Measurements from ENCODE around the gene ENOX1. TPM values are rescaled to one million over a fixed set of nuclear protein-coding genes. Genes with fewer than 3 reads are reported as not detected.

Gene ENOX1
- total and polyA plus RNA-seq, 4 donors, result 0.33 to 7.7 (median 1.1) TPM

GRCh38 chr13:43731296-43731695 is 55.5 kb downstream of the ENOX1 start:
- no peak overlapping the region for H3K27ac ChIP-seq (ENCODE audit: low read depth in 1 of 2, low read length in 1 of 2)
- DNase-seq (peak in 1 of 3 donors; percentile 8), ATAC-seq (ENCODE audit: insufficient read depth, low FRiP score) (no peak)
- peaks cover 0 to 27% (median 0%) of the 10 kb centered on the region in 5 donors for H3K4me1 ChIP-seq (ENCODE audit: control insufficient read depth in 5 of 5, insufficient read depth in 5 of 5, low read length in 5 of 5)
- H3K27me3 ChIP-seq (ENCODE audit: control insufficient read depth in 3 of 3, insufficient read depth in 3 of 3, low read length in 2 of 3), result no peaks in the 10 kb centered on the region
- no peaks in the 10 kb centered on the region for H3K36me3 ChIP-seq (ENCODE audit: control insufficient read depth in 4 of 4, insufficient read depth in 4 of 4, low read length in 4 of 4)
- no peak overlapping the region for H3K9ac ChIP-seq (ENCODE audit: insufficient read depth in 1 of 2, low read length in 2 of 2)
- H3K4me3 ChIP-seq, result no peak overlapping the region
- no peaks in the 10 kb centered on the region for H3K9me3 ChIP-seq (ENCODE audit: control insufficient read depth in 4 of 4, insufficient read depth in 3 of 4, low read length in 3 of 4)
- TF ChIP-seq, protein P1, sequence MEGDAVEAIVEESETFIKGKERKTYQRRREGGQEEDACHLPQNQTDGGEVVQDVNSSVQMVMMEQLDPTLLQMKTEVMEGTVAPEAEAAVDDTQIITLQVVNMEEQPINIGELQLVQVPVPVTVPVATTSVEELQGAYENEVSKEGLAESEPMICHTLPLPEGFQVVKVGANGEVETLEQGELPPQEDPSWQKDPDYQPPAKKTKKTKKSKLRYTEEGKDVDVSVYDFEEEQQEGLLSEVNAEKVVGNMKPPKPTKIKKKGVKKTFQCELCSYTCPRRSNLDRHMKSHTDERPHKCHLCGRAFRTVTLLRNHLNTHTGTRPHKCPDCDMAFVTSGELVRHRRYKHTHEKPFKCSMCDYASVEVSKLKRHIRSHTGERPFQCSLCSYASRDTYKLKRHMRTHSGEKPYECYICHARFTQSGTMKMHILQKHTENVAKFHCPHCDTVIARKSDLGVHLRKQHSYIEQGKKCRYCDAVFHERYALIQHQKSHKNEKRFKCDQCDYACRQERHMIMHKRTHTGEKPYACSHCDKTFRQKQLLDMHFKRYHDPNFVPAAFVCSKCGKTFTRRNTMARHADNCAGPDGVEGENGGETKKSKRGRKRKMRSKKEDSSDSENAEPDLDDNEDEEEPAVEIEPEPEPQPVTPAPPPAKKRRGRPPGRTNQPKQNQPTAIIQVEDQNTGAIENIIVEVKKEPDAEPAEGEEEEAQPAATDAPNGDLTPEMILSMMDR (IDR thresholded peaks at IDR 0.05; ENCODE audit: control extremely low read depth, extremely low read depth), result no peak

DNA sequence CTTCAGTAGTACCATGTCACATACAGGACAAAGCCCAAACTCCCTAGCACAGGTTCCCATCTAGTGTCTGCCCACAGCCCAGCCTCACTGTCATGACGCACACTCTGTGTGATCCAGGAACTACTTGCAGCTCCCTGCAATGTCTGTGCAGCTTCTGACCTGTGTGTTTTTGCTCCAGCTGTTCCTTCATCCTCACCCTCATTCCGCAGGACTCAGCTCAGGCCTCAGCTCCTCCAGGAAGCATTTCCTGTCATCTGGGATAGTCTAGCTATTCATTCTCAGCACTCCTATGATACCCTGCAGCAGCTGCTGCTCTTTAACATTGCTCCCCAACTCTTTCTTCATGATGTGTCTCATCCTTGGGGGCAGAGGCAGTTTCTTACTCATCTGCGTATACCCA is 56.1 kb downstream of the ENOX1 start:
- Histone ChIP-seq H3K27ac (ENCODE audit: low read depth in 1 of 2, low read length in 1 of 2) (no peak overlapping the region), H3K4me1 (ENCODE audit: control insufficient read depth in 5 of 5, insufficient read depth in 5 of 5, low read length in 5 of 5) (peaks cover 0 to 27% (median 0%) of the 10 kb centered on the region in 5 donors), H3K36me3 (ENCODE audit: control insufficient read depth in 4 of 4, insufficient read depth in 4 of 4, low read length in 4 of 4) (no peaks in the 10 kb centered on the region), H3K9ac (ENCODE audit: insufficient read depth in 1 of 2, low read length in 2 of 2) (no peak overlapping the region), H3K9me3 (ENCODE audit: control insufficient read depth in 4 of 4, insufficient read depth in 3 of 4, low read length in 3 of 4) (no peaks in the 10 kb centered on the region), H3K4me3 (no peak overlapping the region), H3K27me3 (ENCODE audit: control insufficient read depth in 3 of 3, insufficient read depth in 3 of 3, low read length in 2 of 3) (no peaks in the 10 kb centered on the region)
- no peak for ATAC-seq (ENCODE audit: insufficient read depth, low FRiP score)
- 76 to 83% methylated on average over 3 of the region's 3 CpGs for WGBS, 2 donors
- TF ChIP-seq, protein P1 (IDR thresholded peaks at IDR 0.05; ENCODE audit: control extremely low read depth, extremely low read depth), result no peak
- peak in 1 of 3 donors; percentile 15 for DNase-seq

DNA sequence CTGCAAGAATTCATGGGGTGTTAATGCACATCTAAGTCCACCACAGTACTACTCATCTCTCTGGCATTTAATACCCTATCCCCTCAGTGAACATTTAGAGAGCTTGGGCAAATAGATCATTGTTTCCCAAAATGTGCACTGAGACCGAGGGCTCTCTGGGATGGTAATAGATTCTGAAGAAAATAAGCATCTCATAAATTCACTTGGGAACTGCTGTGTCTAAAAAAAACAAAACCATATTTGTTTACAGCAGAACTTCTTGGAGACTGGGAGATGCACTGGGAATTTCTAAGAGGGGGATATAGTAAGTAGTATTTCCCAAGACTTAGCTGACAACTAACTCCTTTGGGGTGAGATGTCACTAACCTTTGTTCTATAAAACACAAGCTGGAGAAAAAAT is 58.4 kb downstream of the ENOX1 start:
- H3K4me3 ChIP-seq, result no peak overlapping the region
- no peak overlapping the region for H3K27ac ChIP-seq (ENCODE audit: low read depth in 1 of 2, low read length in 1 of 2)
- H3K9ac ChIP-seq (ENCODE audit: insufficient read depth in 1 of 2, low read length in 2 of 2), result no peak overlapping the region
- H3K27me3 ChIP-seq (ENCODE audit: control insufficient read depth in 3 of 3, insufficient read depth in 3 of 3, low read length in 2 of 3), result no peaks in the 10 kb centered on the region
- ATAC-seq (ENCODE audit: insufficient read depth, low FRiP score), result no peak
- H3K4me1 ChIP-seq (ENCODE audit: control insufficient read depth in 5 of 5, insufficient read depth in 5 of 5, low read length in 5 of 5), result peaks cover 0 to 27% (median 0%) of the 10 kb centered on the region in 5 donors
- no peaks in the 10 kb centered on the region for H3K9me3 ChIP-seq (ENCODE audit: control insufficient read depth in 4 of 4, insufficient read depth in 3 of 4, low read length in 3 of 4)
- WGBS, 2 donors, result 71 to 80% methylated on average over 1 of the region's 1 CpG
- H3K36me3 ChIP-seq (ENCODE audit: control insufficient read depth in 4 of 4, insufficient read depth in 4 of 4, low read length in 4 of 4), result no peaks in the 10 kb centered on the region
- TF ChIP-seq, protein P1 (IDR thresholded peaks at IDR 0.05; ENCODE audit: control extremely low read depth, extremely low read depth), result no peak
- peak in 1 of 3 donors; percentile 13 for DNase-seq

GRCh38 chr13:43727856-43728255 is 58.9 kb downstream of the ENOX1 start:
- no peaks in the 10 kb centered on the region for H3K9me3 ChIP-seq (ENCODE audit: control insufficient read depth in 4 of 4, insufficient read depth in 3 of 4, low read length in 3 of 4)
- no peak overlapping the region for H3K27ac ChIP-seq (ENCODE audit: low read depth in 1 of 2, low read length in 1 of 2)
- no peak overlapping the region for H3K9ac ChIP-seq (ENCODE audit: insufficient read depth in 1 of 2, low read length in 2 of 2)
- no peaks in the 10 kb centered on the region for H3K27me3 ChIP-seq (ENCODE audit: control insufficient read depth in 3 of 3, insufficient read depth in 3 of 3, low read length in 2 of 3)
- TF ChIP-seq, protein P1 (IDR thresholded peaks at IDR 0.05; ENCODE audit: control extremely low read depth, extremely low read depth), result no peak
- peaks cover 0 to 27% (median 0%) of the 10 kb centered on the region in 5 donors for H3K4me1 ChIP-seq (ENCODE audit: control insufficient read depth in 5 of 5, insufficient read depth in 5 of 5, low read length in 5 of 5)
- no peak overlapping the region for H3K4me3 ChIP-seq
- no peak for DNase-seq
- no peak for ATAC-seq (ENCODE audit: insufficient read depth, low FRiP score)
- no peaks in the 10 kb centered on the region for H3K36me3 ChIP-seq (ENCODE audit: control insufficient read depth in 4 of 4, insufficient read depth in 4 of 4, low read length in 4 of 4)
- WGBS, 2 donors, result 66 to 78% methylated on average over 1 of the region's 1 CpG
